NCI-H82 (cell line): ENCODE results near the gene COX4I1.

Experiments used
- DNase-seq: peaks from one replicate; lab custom pipeline; 2025; lab: John Stamatoyannopoulos, UW

COX4I1 gene

GRCh38 chr16:85799497-85800320 is at the start of gene COX4I1, which contains the start of gene EMC8:
Gene COX4I1, plus strand, starts transcription at chr16:85799695. Its CDS starts 1,511 bp downstream, at chr16:85801206.
Gene EMC8, minus strand, starts transcription at chr16:85799544. Its CDS starts 249 bp downstream, at chr16:85799295.
- peak; percentile 92 for DNase-seq

- DNase-seq: peak; percentile 32
Observed at GRCh38 chr16:85749771-85750145, 49.7 kb upstream of the COX4I1 start.

- DNase-seq: peak; percentile 41
Observed at GRCh38 chr16:85750146-85750826, 49.2 kb upstream of the COX4I1 start.

- DNase-seq: peak; percentile 31
Observed at GRCh38 chr16:85750827-85751697, 48.4 kb upstream of the COX4I1 start, which contains the start of gene C16orf74. Gene C16orf74, minus strand, starts transcription at chr16:85751096. Its CDS starts 15,879 bp downstream, at chr16:85735217.

- DNase-seq: no peak
Observed at GRCh38 chr16:85751698-85752501, 47.6 kb upstream of the COX4I1 start.

- peak; percentile 80 for DNase-seq
Observed at GRCh38 chr16:85752511-85753420, 46.7 kb upstream of the COX4I1 start.

GRCh38 chr16:85753559-85753958 is 45.9 kb upstream of the COX4I1 start:
- DNase-seq: no peak

- no peak for DNase-seq
Observed at GRCh38 chr16:85753976-85754375, 45.5 kb upstream of the COX4I1 start.

GRCh38 chr16:85754413-85754812 is 45.1 kb upstream of the COX4I1 start:
- peak; percentile 31 for DNase-seq

GRCh38 chr16:85755929-85756768 is 43.3 kb upstream of the COX4I1 start:
- no peak for DNase-seq

GRCh38 chr16:85757341-85757822 is 42.1 kb upstream of the COX4I1 start:
- no peak for DNase-seq

- no peak for DNase-seq
Observed at GRCh38 chr16:85759136-85759535, 40.4 kb upstream of the COX4I1 start.

GRCh38 chr16:85759631-85760419 is 39.7 kb upstream of the COX4I1 start:
- peak; percentile 64 for DNase-seq

- no peak for DNase-seq
Observed at GRCh38 chr16:85761861-85762260, 37.6 kb upstream of the COX4I1 start.

GRCh38 chr16:85762970-85763369 is 36.5 kb upstream of the COX4I1 start:
- no peak for DNase-seq

- no peak for DNase-seq
Observed at GRCh38 chr16:85763616-85764015, 35.9 kb upstream of the COX4I1 start.

GRCh38 chr16:85765211-85765610 is 34.3 kb upstream of the COX4I1 start:
- no peak for DNase-seq

GRCh38 chr16:85765767-85766166 is 33.7 kb upstream of the COX4I1 start:
- no peak for DNase-seq
